Measurements from ENCODE around the gene OSBP2.

The OSBP2 gene, protein sequence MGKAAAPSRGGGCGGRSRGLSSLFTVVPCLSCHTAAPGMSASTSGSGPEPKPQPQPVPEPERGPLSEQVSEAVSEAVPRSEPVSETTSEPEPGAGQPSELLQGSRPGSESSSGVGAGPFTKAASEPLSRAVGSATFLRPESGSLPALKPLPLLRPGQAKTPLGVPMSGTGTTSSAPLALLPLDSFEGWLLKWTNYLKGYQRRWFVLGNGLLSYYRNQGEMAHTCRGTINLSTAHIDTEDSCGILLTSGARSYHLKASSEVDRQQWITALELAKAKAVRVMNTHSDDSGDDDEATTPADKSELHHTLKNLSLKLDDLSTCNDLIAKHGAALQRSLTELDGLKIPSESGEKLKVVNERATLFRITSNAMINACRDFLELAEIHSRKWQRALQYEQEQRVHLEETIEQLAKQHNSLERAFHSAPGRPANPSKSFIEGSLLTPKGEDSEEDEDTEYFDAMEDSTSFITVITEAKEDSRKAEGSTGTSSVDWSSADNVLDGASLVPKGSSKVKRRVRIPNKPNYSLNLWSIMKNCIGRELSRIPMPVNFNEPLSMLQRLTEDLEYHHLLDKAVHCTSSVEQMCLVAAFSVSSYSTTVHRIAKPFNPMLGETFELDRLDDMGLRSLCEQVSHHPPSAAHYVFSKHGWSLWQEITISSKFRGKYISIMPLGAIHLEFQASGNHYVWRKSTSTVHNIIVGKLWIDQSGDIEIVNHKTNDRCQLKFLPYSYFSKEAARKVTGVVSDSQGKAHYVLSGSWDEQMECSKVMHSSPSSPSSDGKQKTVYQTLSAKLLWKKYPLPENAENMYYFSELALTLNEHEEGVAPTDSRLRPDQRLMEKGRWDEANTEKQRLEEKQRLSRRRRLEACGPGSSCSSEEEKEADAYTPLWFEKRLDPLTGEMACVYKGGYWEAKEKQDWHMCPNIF

GRCh38 chr22:30694640-30695350, at the start of gene OSBP2:
Gene OSBP2, plus strand, starts transcription at chr22:30694874. Its CDS starts 36 bp downstream, at chr22:30694910.
- peak in 39 of 42 donors; percentile 38 to 81 (median 63) for DNase-seq
- intact Hi-C loops (cut with DNase I): loop anchor here (2.0 kb wide), 1 partner anchor 60 kb away; the partner anchor contains the start of gene SLC35E4

- DNase-seq: no peak
- intact Hi-C loops (cut with DNase I): no loop called here
These were observed 48.0 kb upstream of the OSBP2 start for GRCh38 chr22:30646518-30647160.

DNA sequence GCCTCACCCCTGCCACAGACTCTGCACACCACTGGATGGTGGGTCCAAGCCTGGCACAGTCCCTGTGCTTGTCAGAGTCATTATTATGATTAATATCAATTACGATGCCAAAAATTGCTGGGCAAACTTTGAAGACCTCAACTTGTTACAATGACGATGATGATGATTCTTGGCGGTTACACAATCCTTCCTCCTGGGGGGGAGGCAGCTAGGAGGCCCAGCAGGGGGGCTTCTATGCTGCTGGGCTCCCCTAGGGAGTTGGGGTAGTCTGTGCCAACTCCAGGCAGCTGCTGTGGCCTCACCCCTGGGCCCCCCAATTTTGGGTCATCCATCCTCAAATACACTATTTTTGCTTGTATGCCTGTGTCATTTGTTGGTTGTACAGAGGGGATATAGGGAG, 47.1 kb upstream of the OSBP2 start:
- no peak for DNase-seq
- intact Hi-C loops (cut with DNase I): no loop called here

- no peak for DNase-seq
- intact Hi-C loops (cut with DNase I): no loop called here
These were observed 45.8 kb upstream of the OSBP2 start for GRCh38 chr22:30648825-30649224.

DNA sequence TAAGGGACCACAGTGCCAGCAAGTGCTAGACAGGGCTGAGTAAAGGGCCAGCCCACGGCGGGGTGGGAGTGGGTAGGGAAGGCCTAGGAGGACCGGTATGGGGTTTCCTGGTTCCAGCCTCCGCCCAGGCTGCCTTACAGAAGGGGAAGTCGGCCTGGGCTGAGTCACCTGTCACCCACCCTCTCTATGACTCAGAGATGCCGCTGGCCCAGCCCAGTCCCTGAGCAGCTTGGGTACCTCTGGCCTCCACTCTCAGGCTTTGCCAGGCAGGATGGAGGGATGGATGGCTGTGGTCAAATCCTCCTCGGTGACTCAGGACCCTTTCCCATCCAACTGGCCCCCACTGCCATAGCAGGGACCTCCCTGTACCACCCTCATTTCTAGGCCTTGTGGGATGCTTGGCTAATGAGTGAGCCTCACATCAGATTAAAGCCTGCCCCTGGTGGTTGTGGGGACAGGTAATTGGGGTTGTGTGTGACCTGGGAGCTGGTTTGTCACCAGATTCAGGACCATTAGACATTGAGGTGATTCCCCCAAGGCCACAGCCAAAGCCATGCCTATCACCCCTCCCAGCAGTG, 45.2 kb upstream of the OSBP2 start:
- DNase-seq: peak in 31 of 42 donors; percentile 19 to 84 (median 43)
- intact Hi-C loops (cut with DNase I): no loop called here

- intact Hi-C loops (cut with DNase I): no loop called here
- DNase-seq: peak; percentile 60 to 91 (median 80)
These were observed 44.1 kb upstream of the OSBP2 start for GRCh38 chr22:30650508-30651116.

- intact Hi-C loops (cut with DNase I): no loop called here
- no peak for DNase-seq
These were observed 41.8 kb upstream of the OSBP2 start for GRCh38 chr22:30652852-30653251.

GRCh38 chr22:30654361-30654760, 40.3 kb upstream of the OSBP2 start:
- intact Hi-C loops (cut with DNase I): no loop called here
- no peak for DNase-seq

- intact Hi-C loops (cut with DNase I): no loop called here
- no peak for DNase-seq
These were observed 39.1 kb upstream of the OSBP2 start for GRCh38 chr22:30655532-30655931.

DNA sequence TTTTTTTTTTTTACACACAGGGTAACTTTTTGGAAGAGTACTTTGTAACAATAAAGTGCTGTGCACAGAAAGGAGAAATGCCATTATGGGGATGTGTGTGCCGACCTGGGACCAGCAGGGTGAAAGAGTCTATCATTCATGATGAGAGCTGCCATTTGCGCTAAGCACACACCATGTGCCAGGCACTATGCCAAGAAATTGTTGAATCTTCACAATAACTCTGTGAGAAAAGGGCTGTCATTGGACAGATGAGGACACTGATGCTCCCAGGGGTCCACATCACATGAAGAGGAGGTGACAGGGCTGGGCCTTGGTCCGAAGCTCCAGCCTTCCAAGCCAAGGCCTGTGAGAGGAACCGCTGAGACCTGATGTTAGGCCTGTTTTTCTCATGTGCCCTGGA, 32.6 kb upstream of the OSBP2 start:
- peak in 2 of 42 donors; percentile 28 to 57 for DNase-seq
- intact Hi-C loops (cut with DNase I): no loop called here

DNA sequence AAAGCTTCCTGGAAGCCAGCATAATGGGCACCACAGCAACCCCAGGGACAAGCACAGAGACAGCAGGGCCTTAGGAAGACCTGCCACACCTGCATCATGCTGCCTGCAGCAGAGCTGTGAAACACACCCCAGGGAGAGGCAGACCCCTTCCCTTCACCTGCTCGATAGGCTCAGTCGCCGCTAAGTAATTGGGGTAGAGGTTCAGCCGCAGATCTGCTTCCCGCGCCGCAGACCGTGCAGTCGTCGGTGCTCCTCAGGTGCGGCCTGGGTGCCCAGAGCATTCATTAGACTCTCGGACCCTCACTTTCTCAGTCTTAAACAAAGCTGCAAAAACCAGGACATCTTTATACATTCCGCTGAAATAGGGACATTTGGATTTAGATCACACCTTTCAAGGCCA, 29.9 kb upstream of the OSBP2 start:
- intact Hi-C loops (cut with DNase I): no loop called here
- DNase-seq: no peak

DNA sequence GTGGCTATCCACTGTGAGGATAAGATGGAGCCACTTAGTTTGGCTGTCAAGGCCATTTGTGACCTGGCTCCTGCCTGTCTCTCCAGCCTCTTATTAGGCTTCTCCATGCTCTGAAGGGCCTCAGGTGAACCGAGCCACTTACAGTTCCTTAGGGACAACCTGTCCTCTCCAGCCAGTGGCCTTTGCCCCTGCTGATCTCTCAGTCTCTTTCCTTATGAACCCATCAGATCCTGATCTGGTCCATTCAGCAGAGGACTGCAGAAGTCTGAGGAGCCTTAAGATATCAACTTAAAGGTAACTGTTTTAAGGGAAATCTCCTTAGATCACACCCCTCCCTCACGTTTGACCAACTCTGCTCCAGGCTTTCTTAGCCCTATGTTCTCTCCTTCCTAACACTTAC, 29.4 kb upstream of the OSBP2 start:
- no peak for DNase-seq
- intact Hi-C loops (cut with DNase I): no loop called here

- intact Hi-C loops (cut with DNase I): no loop called here
- DNase-seq: no peak
These were observed 28.9 kb upstream of the OSBP2 start for GRCh38 chr22:30665786-30666185.

DNA sequence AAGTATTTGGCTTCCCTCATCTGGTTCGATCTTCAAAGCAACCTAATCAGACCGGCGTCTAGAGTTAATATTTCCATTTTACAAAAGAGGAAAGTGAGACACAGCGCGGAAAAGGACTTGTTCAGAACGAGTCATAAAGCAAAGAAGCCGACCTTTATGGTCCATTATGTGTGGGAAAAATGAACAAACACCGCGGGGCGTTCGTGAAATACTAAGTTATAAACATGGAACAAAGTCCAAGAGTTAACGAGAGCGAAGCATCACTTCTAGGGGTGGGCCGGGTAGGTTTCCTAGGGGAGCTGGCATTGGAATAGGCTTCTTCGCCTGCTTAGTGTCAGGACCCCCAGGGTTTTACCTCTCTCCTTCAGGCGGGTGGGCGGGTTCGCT, 27.6 kb upstream of the OSBP2 start:
- intact Hi-C loops (cut with DNase I): no loop called here
- DNase-seq: no peak

GRCh38 chr22:30667494-30668385, 26.9 kb upstream of the OSBP2 start, which contains the start of gene DUSP18:
Gene DUSP18, minus strand, starts transcription at chr22:30667875. Its CDS starts 3,872 bp downstream, at chr22:30664003.
- intact Hi-C loops (cut with DNase I): no loop called here
- DNase-seq: peak; percentile 88 to 97 (median 94)

GRCh38 chr22:30668386-30668710, 26.3 kb upstream of the OSBP2 start:
- intact Hi-C loops (cut with DNase I): no loop called here
- peak in 2 of 42 donors; percentile 9 to 39 for DNase-seq

DNA sequence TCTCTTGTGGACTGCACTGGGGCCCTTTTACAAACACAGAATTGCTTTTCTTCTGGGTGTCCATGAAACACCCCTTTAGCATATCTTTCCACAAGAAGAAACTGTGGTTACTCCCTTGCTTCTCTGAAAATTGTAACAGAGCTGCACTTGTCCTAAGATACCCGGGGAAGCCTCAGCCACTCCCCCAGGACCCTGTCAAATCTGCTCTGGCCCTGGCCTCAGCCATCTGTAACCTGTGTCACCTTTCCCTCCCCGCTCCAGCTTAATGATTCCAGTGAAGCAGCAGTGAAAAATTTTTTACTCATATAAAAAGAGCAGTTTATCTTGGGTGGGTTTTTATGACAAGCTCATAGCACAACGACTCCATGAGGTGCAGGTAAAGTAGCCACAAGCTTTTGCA, 23.6 kb upstream of the OSBP2 start:
- DNase-seq: no peak
- intact Hi-C loops (cut with DNase I): no loop called here

All from head of caudate nucleus (tissue), 42 donors.